CD4-positive, alpha-beta T cell (primary cell): ENCODE results near the gene CASR. TPM values are rescaled to one million over a fixed set of nuclear protein-coding genes. Genes with fewer than 3 reads are reported as not detected.

Experiments
- ATAC-seq: fragments of 200-7000 bp; cut with Tn5 transposase; one replicate; pipeline ENCODE4 v1.10.0; 2022; ENCODE audit warnings: mild to moderate bottlenecking; ENCODE audit not compliant: poor library complexity
- CTCF ChIA-PET: fragments of 350-600 bp; sonication (Branson Sonifier 250); formaldehyde crosslinking; loops from one replicate; lab custom pipeline; 2021; ENCODE audit warnings: antibody characterized with exemption, inconsistent platforms; lab: Charles Lee
- POLR2A ChIA-PET: fragments of 350-600 bp; sonication (Branson Sonifier 250); formaldehyde crosslinking; loops from one replicate; lab custom pipeline; 2021; ENCODE audit warnings: antibody characterized with exemption, inconsistent platforms; lab: Charles Lee
- DNase-seq, 14 experiments: peaks; one replicate each; pipeline ENCODE4 v3.0.0-alpha.2; 2013 to 2020; ENCODE audit warnings: mixed read lengths in 2 of 14
- H3K27ac ChIP-seq, 2 donors: one replicate each; pipeline versions ENCODE4 v1.5.1 to v1.7.0; 2013; ENCODE audit warnings: low read length in 2 of 2, low read depth in 1 of 2, mild to moderate bottlenecking in 1 of 2
- H3K27me3 ChIP-seq, 2 experiments: 1 replicate in 1 of 2; 2 replicates in 1 of 2; pipeline versions ENCODE4 v1.6.1 to v1.7.0; 2013; ENCODE audit warnings: low read length in 2 of 2, control low read depth in 1 of 2, mild to moderate bottlenecking in 1 of 2, moderate library complexity in 1 of 2; ENCODE audit not compliant: insufficient read depth in 2 of 2, control insufficient read depth in 1 of 2
- H3K36me3 ChIP-seq: one replicate; pipeline ENCODE4 v1.6.1; 2013; ENCODE audit warnings: low read length, control low read depth; ENCODE audit not compliant: insufficient read depth
- H3K4me1 ChIP-seq: one replicate; pipeline ENCODE4 v1.6.1; 2013; ENCODE audit warnings: low read length, control low read depth; ENCODE audit not compliant: insufficient read depth
- H3K4me3 ChIP-seq: one replicate; pipeline ENCODE4 v1.5.1; 2013; ENCODE audit warnings: mild to moderate bottlenecking, low read length, moderate library complexity
- H3K9me3 ChIP-seq, 2 experiments: 1 replicate in 1 of 2; 2 replicates in 1 of 2; pipeline versions ENCODE4 v1.6.1 to v1.7.0; 2013; ENCODE audit warnings: low read length in 2 of 2, mild to moderate bottlenecking in 2 of 2, control low read depth in 1 of 2, moderate library complexity in 1 of 2; ENCODE audit not compliant: control insufficient read depth in 1 of 2, insufficient read depth in 1 of 2
- H3K27ac Mint-ChIP-seq: one replicate; pipeline ENCODE4 v1.8.0; 2020; ENCODE audit warnings: mixed read lengths
- H3K27me3 Mint-ChIP-seq: one replicate; pipeline ENCODE4 v1.8.0; 2021; ENCODE audit warnings: mixed read lengths
- H3K36me3 Mint-ChIP-seq: one replicate; pipeline ENCODE4 v1.8.0; 2021; ENCODE audit warnings: low read depth, mixed read lengths
- H3K4me1 Mint-ChIP-seq: one replicate; pipeline ENCODE4 v1.8.0; 2021; ENCODE audit warnings: low read depth, mixed read lengths
- H3K4me3 Mint-ChIP-seq: one replicate; pipeline ENCODE4 v1.8.0; 2020; ENCODE audit warnings: mild to moderate bottlenecking, mixed read lengths
- H3K9me3 Mint-ChIP-seq: one replicate; pipeline ENCODE4 v1.8.0; 2020; ENCODE audit warnings: mixed read lengths
- CTCF ChIP-seq: fragments of 200-600 bp; IDR thresholded peaks from one replicate; pipeline ENCODE4 v1.8.0; 2022; ENCODE audit warnings: antibody characterized with exemption, mild to moderate bottlenecking
- intact Hi-C, 2 experiments: fragments of 100-400 bp; cut with DNase I in 1 of 2; cut with micrococcal nuclease in 1 of 2; formaldehyde crosslinking; loops; one replicate each; pipeline versions ENCODE4 v1.15.1 to v1.9.0; 2023 to 2025; cut with DNase I, micrococcal nuclease
- total RNA-seq, 174 experiments: library from RNA in 2 of 174; stranded (reverse) in 2 of 174; gene quantifications; one replicate each; pipeline ENCODE4 v1.2.3 and lab custom pipeline; 2021 to 2026

Gene CASR
- total RNA-seq, 2 experiments from 2014 or later = 0.03 TPM

- no peak for DNase-seq
- POLR2A ChIA-PET = no interaction called here
- no peaks in the 10 kb centered on the region for H3K36me3 ChIP-seq
- ATAC-seq = no peak
- CTCF ChIA-PET = no interaction called here
- H3K4me3 ChIP-seq = no peak overlapping the region
- H3K4me1 ChIP-seq = peaks cover 11% of the 10 kb centered on the region
- no peak overlapping the region for H3K27ac Mint-ChIP-seq
- TF ChIP-seq CTCF = no peak
- H3K27me3 ChIP-seq = no peaks in the 10 kb centered on the region
- H3K36me3 Mint-ChIP-seq = no peaks in the 10 kb centered on the region
- H3K4me1 Mint-ChIP-seq = peaks cover 7% of the 10 kb centered on the region
- H3K27ac ChIP-seq = no peak overlapping the region
- intact Hi-C loops = no loop called here
- H3K27me3 Mint-ChIP-seq = peaks cover 5% of the 10 kb centered on the region
- H3K9me3 ChIP-seq = no peaks in the 10 kb centered on the region
- H3K4me3 Mint-ChIP-seq = no peak overlapping the region
- peaks cover 2% of the 10 kb centered on the region for H3K9me3 Mint-ChIP-seq
Measured at GRCh38 chr3:122315619-122316018, 132.2 kb downstream of the CASR start.

GRCh38 chr3:122316368-122316767, 132.9 kb downstream of the CASR start:
- no peaks in the 10 kb centered on the region for H3K36me3 Mint-ChIP-seq
- H3K27me3 Mint-ChIP-seq = peaks cover 5% of the 10 kb centered on the region
- no peak for ATAC-seq

GRCh38 chr3:122318620-122319019, 135.2 kb downstream of the CASR start:
- no peak for TF ChIP-seq CTCF
- Mint-ChIP-seq H3K36me3 (no peaks in the 10 kb centered on the region), H3K27me3 (peaks cover 5% of the 10 kb centered on the region), H3K27ac (no peak overlapping the region), H3K4me3 (no peak overlapping the region), H3K4me1 (peaks cover 22% of the 10 kb centered on the region), H3K9me3 (peaks cover 2% of the 10 kb centered on the region)
- Histone ChIP-seq H3K4me3 (no peak overlapping the region), H3K4me1 (peaks cover 18% of the 10 kb centered on the region), H3K27me3 (no peaks in the 10 kb centered on the region), H3K27ac (no peak overlapping the region), H3K9me3 (no peaks in the 10 kb centered on the region), H3K36me3 (no peaks in the 10 kb centered on the region)
- ChIA-PET CTCF (no interaction called here), POLR2A (no interaction called here)
- no peak for DNase-seq
- intact Hi-C loops = no loop called here
- no peak for ATAC-seq

More at GRCh38 chr3:122316368-122316767, 132.9 kb downstream of the CASR start:
- Histone ChIP-seq H3K36me3 (no peaks in the 10 kb centered on the region), H3K27ac (no peak overlapping the region), H3K27me3 (no peaks in the 10 kb centered on the region), H3K4me3 (no peak overlapping the region), H3K4me1 (peaks cover 14% of the 10 kb centered on the region), H3K9me3 (no peaks in the 10 kb centered on the region)
- intact Hi-C loops = no loop called here
- CTCF ChIA-PET = no interaction called here
- no peak overlapping the region for H3K4me3 Mint-ChIP-seq
- H3K27ac Mint-ChIP-seq = no peak overlapping the region
- TF ChIP-seq CTCF = no peak
- POLR2A ChIA-PET = no interaction called here
- H3K9me3 Mint-ChIP-seq = peaks cover 2% of the 10 kb centered on the region
- DNase-seq = no peak
- H3K4me1 Mint-ChIP-seq = peaks cover 10% of the 10 kb centered on the region
